NCI-H187 treated with DMSO at 0.1 percent for 48 hours (cell line): ENCODE data around the gene SCAPER.

Source experiments
- DNase-seq: peaks from one replicate; lab custom pipeline; 2025; lab: John Stamatoyannopoulos, UW

The SCAPER gene

DNA sequence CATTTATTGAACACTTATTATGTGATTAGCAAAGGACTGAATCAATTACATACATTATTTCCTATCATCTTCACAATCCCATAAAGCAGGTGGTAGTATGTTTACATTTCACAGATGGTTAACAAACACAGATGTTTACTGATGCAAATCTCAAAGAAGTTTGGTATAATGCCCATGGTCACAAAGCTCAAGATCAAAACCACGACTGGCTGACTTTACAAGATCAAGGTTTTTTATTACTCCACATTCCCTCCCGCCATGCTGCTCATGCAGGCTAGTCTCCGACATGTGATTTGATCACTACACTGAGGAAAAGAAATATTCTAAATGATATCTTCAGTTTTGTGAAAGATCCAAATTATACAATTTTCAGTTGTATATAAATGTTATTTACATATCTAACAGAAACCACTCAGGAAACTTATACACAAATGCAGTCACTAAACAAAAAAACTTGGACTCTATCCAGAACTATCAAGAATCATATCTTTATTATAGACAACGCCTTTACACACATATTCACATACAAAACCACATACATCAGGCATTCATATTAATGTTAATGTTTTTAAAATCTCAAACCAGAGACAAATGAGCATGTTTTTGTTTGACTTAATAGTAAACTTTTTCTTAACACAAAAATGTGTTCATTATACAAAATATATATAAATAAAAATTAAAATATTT is 235.5 kb downstream of the SCAPER start:
- DNase-seq: no peak

- no peak for DNase-seq
These were observed 236.2 kb downstream of the SCAPER start for GRCh38 chr15:76668900-76669299.

DNA sequence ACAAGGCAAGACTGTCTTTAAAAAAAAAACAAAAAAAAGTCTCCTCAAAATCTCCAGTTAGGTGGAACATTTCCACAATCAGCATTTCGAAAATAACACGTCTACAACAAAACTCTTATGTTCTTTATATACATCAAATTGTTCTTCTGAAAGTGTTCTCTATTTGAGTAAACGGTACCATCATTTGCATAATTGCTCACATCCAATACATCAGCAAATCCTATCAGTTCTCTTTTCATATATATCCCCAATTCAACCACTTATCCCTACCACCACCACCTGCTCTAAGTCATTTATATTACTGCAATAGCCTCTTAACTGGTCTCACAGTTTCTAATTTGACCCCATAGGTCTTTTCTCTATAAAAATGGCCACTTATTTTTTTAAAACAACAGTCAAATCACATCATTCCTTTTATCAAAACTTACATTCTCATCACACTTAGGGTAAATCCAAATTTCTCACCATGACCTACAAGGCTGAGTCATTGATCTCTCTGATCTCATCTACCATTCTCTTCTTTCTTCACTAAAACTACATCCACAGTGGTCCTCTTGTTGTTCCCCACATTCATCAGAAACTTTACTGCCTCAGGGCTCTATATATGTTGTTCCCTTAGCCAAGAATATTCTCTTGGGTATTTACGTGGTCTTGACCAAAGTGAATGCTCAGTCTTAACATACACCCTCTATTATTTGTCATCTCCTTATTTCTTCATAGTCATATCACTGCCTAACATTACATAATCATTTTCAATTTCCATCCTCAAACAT is 237.0 kb downstream of the SCAPER start:
- DNase-seq: no peak

DNA sequence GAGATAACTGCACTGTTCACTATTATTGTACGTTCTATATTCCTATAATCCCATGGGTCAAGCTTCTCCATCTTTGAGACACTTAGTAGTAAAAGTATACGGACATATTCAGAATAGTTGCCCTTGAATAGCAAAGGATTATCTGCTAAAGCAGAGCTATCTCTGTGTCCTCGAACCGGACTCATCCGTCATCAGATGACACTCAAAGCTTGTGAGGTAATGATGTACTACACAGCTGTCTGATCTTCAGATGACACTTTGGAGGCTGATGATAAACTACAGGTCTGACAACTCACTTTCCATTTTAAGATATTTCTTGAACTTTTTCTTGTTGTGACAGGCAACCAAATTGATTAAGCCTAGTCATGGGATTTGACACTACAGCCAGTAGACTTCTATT is 240.2 kb downstream of the SCAPER start:
- DNase-seq: no peak

- no peak for DNase-seq
These were observed 240.7 kb downstream of the SCAPER start for GRCh38 chr15:76664411-76664810.

DNA sequence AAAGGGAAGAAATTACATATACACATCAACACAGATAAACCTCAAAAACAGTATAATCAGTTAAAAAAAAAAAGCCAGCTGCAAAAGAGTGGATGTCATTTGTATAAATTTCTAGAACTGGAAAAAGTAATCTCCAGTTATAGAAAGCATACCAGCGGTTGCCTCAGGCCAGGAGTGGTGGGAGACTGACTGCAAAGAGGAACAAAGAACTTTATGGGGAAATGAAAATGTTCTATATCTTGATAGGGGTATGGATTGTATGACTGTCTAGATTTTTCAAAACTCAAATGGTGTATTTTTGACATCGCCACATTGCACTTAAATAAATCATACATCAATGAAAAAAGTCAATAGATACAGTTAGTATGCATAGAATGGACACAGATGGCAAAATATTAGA is 241.6 kb downstream of the SCAPER start:
- DNase-seq: no peak

GRCh38 chr15:76648732-76649444 is 256.3 kb downstream of the SCAPER start:
- DNase-seq: no peak

DNA sequence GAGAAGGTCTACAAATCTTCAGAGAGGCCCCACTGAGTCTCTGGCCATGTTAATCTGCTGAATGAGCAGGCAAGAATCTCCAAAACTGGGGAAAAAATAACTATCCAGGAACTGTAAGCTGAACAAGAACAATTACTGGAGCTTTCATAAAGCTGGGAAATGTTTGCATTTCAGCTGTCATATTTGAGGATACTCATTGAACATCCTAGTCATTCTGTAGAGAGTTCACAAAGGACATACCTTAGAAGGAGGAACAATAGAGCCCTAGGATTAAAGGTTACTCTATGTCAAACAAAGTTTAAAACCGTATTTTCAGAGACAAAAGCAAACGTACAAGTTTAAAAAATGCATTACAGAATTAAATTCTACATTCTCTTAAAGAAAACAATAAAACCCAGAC is 257.5 kb downstream of the SCAPER start:
- no peak for DNase-seq

DNA sequence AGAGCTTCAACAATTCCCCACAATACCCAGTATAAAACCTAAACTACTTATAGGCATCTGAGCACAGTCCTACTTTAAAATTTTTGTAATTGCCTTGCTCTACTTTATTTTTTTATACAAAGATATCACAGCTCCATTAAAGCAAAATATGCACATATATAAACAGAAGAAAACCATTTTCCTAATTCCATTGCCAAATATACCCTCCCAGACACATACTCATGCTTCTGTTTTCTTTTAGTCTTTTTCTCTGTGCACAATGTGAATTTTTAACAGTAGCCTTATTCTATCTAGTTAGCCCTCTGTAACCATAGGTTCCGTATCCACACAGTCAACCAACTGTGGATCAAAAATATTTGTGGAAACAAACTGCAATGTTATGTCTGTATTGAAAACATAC is 260.5 kb downstream of the SCAPER start:
- no peak for DNase-seq

GRCh38 chr15:76642671-76643070 is 262.5 kb downstream of the SCAPER start:
- no peak for DNase-seq

- no peak for DNase-seq
These were observed 268.0 kb downstream of the SCAPER start for GRCh38 chr15:76637166-76637565.

DNA sequence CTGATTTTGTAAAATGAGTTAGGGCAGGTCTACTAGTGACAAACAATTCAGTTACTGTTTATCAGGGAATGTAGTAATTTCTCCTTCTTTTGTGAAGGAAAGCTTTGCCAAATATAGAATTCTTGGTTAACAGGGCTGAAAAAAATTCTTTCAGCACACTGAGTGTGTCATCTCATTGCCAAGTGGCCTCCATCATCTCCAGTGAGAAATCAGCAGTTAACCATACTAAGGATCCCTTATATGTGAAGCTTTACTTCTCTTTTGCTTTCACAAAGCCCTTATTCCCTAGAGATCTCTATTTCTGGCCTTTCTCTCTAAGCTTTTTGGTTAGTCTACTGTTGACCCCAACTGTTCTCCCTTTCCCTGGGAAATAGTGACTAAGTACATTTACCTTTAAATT is 269.1 kb downstream of the SCAPER start:
- DNase-seq: no peak

DNA sequence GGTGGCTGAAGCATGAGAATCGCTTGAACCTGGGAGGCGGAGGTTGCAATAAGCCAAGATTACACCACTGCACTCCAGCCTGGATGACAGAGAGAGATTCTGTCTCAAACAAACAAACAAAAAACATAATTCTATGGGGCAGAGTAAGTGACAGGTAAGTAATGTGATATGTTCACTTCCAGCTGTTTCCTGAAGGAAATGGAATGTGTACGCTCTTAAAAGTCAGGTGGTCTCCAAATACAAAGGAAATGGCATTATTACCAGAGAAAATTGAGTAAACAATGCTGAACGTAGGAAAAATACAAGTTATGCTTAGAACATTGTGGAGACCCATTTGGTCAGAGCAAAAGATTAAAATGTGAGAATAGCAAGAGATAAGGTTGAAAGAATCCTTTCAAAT is 278.5 kb downstream of the SCAPER start:
- DNase-seq: no peak

DNA sequence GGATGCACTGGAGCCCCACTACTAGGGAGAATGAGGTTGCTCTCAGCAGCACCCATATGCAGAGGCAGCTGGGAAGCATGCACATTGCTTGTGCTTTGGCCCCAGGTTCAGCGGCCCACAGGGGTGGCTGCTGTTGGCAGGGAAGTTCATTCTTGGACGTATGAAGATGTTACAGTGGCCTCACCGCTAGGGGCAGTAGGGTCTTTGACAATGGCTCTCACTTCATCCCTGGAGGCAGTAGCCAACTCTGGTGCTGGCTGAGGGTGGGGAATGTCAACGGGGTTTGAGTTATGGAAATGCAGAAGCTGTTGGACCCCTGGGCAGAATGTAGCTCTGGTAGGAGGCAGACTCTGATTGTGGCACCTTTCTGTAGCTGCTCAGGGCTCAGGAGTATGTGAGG is 279.9 kb downstream of the SCAPER start:
- DNase-seq: no peak

DNA sequence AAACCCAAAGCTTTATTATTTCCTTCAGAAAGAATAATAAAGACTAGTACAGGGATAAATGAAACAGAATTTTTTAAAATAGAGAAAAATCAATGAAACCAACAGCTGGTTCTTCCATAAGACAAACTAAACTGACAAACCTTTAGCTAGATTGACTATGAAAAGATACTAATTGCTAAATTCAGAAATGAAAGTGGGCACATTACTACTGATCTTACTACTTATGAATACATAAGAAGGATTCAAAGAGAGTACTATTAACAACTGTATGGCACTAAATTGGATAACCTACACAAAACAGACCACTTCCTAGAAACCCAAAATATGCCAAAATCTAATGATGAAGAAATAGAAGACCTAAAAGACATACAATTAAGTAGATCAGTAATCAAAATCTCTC is 290.4 kb downstream of the SCAPER start:
- no peak for DNase-seq

- DNase-seq: no peak
These were observed 316.1 kb downstream of the SCAPER start for GRCh38 chr15:76588811-76589747.

GRCh38 chr15:76585576-76585897 is 319.6 kb downstream of the SCAPER start:
- no peak for DNase-seq

GRCh38 chr15:76584868-76585575 is 320.1 kb downstream of the SCAPER start:
- DNase-seq: no peak

GRCh38 chr15:76582550-76582949 is 322.6 kb downstream of the SCAPER start:
- DNase-seq: no peak

DNA sequence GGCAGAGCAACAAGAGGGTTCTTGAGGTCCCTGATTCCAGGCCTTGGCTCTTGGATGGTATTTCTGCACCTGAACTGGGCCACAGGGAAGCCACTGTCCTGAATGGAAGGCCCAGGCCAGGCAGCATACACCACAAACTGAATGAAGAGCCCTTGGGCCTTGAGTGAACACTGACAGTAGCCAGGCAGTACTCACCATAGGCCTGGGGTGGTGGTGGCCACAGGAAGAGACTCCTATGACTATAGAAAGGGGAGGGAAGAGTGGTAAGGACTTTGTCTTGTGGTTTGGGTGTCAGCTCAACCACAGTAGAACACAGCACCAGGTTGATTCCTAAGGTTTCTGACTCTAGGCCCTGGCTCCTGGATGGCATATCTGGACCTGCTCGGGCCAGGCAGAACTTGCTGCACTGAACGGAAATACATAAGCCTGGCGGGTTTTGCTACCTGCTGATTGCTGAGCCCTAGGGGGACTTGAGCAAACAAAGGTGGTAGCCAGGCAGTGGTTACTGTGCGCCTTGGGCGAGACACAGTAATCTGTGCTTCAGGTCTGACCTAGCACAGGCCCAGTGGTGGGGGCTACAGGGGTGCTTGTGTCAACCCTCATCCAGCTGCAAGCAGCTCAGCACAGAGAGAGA is 327.1 kb downstream of the SCAPER start:
- no peak for DNase-seq
